Measurements from ENCODE around the gene KIF16B. TPM values are rescaled to one million over a fixed set of nuclear protein-coding genes. Genes with fewer than 3 reads are reported as not detected.

Gene KIF16B
- total RNA-seq, 1 donor from 2014 or later: 9.4 TPM

DNA sequence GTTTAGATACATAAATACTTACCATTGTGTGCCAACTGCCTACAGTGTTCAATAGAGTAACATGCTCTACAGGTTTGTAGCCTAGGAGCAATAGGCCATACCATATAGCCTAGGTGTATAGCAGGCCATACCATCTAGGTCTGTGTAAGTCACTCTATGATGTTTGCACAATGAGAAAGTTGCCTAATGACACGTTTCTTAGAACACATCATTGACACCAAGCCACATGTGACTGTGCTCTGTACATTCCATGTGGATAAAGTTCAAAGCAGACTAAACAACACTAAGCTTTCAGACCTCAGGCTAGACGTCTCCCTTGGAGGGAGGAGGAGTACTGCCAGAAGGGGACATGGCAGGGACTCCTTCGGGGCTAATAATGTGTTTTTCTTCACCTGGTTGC, 93.6 kb downstream of the KIF16B start:
- Mint-ChIP-seq H3K27me3 (ENCODE audit: low read depth) (no peaks in the 10 kb centered on the region), H3K36me3 (ENCODE audit: low read depth) (peaks cover 9% of the 10 kb centered on the region), H3K4me1 (peaks cover 30% of the 10 kb centered on the region), H3K27ac (ENCODE audit: unreplicated experiment) (no peak overlapping the region), H3K9me3 (no peaks in the 10 kb centered on the region), H3K4me3 (no peak overlapping the region)
- no peak for DNase-seq (ENCODE audit: low read depth, low spot score)
- TF ChIP-seq, protein P1, sequence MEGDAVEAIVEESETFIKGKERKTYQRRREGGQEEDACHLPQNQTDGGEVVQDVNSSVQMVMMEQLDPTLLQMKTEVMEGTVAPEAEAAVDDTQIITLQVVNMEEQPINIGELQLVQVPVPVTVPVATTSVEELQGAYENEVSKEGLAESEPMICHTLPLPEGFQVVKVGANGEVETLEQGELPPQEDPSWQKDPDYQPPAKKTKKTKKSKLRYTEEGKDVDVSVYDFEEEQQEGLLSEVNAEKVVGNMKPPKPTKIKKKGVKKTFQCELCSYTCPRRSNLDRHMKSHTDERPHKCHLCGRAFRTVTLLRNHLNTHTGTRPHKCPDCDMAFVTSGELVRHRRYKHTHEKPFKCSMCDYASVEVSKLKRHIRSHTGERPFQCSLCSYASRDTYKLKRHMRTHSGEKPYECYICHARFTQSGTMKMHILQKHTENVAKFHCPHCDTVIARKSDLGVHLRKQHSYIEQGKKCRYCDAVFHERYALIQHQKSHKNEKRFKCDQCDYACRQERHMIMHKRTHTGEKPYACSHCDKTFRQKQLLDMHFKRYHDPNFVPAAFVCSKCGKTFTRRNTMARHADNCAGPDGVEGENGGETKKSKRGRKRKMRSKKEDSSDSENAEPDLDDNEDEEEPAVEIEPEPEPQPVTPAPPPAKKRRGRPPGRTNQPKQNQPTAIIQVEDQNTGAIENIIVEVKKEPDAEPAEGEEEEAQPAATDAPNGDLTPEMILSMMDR (conservative IDR thresholded peaks at IDR 0.05): no peak

DNA sequence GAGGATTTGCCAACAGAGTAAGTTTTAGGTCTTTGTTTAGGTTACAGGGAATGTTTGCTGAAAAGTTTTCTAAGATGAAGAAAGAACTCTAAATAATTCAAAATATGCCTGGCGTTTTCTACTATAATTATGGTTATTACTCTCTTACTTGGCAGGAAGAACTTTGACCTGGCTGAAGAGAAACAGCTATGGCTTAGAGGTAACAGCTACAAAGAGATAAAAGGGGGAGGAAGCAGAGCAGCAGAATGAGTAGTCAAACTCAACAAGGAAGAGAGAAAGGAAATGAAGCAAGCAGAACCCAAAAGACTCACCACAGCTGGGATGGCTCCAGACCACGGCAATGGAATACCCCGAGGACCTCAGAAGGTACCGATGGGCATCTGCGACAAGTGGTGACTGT, 95.6 kb downstream of the KIF16B start:
- H3K36me3 Mint-ChIP-seq (ENCODE audit: low read depth): peaks cover 10% of the 10 kb centered on the region
- H3K4me1 Mint-ChIP-seq: peaks cover 22% of the 10 kb centered on the region
- TF ChIP-seq, protein P1 (conservative IDR thresholded peaks at IDR 0.05): no peak
- DNase-seq (ENCODE audit: low read depth, low spot score): no peak
- H3K4me3 Mint-ChIP-seq: no peak overlapping the region
- H3K27me3 Mint-ChIP-seq (ENCODE audit: low read depth): no peaks in the 10 kb centered on the region
- no peaks in the 10 kb centered on the region for H3K9me3 Mint-ChIP-seq
- peak overlapping the region; percentile 79 for H3K27ac Mint-ChIP-seq (ENCODE audit: unreplicated experiment)

DNA sequence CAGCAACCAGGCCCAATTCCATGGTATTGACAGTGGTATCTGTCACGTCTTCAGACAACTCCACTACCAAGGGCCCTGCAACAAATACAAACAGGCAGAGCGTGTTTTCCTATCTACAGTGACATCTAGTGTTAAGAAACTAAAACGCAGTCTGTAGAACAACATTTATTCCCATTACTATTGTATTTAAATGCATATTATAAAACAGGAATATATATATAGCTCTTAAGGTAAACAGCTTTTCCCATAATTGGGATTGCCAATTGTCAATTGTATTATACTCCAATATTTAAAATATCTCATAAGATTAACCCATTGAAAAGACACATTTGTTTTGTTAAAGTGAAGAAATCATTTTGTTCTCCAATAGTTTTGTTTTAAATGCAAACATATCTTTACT, 97.2 kb downstream of the KIF16B start:
- DNase-seq (ENCODE audit: low read depth, low spot score): no peak
- Mint-ChIP-seq H3K27me3 (ENCODE audit: low read depth) (no peaks in the 10 kb centered on the region), H3K4me1 (peaks cover 22% of the 10 kb centered on the region), H3K27ac (ENCODE audit: unreplicated experiment) (no peak overlapping the region), H3K4me3 (no peak overlapping the region), H3K36me3 (ENCODE audit: low read depth) (peaks cover 11% of the 10 kb centered on the region), H3K9me3 (no peaks in the 10 kb centered on the region)
- TF ChIP-seq, protein P1 (conservative IDR thresholded peaks at IDR 0.05): peak; percentile 84

DNA sequence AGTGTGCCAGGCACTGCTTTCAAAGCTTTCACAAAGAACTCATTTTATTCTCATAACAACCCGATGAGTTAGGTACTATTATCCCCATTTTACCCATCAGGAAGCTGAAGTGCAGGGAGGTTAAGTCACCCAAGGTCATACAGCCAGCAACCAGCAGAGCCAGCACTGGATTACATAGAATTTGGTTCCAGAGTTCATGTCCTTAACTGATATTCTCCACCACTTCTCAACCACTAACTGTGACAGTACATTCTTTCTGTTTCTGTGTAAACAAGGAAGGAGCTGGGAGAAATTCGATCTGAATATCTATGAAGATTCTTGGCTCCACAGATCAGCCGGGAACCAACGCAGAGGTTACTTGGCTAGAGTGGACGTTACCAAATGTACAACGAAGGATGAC, 98.0 kb downstream of the KIF16B start:
- H3K27me3 Mint-ChIP-seq (ENCODE audit: low read depth): no peaks in the 10 kb centered on the region
- TF ChIP-seq, protein P1 (conservative IDR thresholded peaks at IDR 0.05): no peak

DNA sequence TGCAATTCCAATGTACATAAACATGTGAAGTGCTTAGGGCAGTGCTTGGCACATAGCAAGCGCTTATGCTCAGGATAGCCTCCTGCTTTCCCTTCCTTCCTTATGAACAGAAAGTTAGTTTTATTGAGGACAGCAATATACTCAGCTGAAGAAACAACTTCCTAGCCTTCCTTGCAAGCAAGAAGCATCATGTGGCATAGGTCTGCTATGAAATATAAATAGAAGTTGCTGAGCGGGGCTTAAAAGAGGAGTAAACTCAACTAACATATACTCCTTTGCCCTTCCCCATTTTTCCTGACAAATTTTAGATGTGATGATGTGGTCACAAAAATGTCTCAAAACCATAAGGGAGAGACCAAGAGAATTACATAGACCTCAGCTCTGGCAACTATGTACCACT, 98.9 kb downstream of the KIF16B start:
- Mint-ChIP-seq H3K4me3 (no peak overlapping the region), H3K9me3 (no peaks in the 10 kb centered on the region), H3K4me1 (peaks cover 22% of the 10 kb centered on the region), H3K27me3 (ENCODE audit: low read depth) (no peaks in the 10 kb centered on the region), H3K27ac (ENCODE audit: unreplicated experiment) (peak overlapping the region; percentile 3), H3K36me3 (ENCODE audit: low read depth) (peaks cover 14% of the 10 kb centered on the region)
- DNase-seq (ENCODE audit: low read depth, low spot score): no peak
- TF ChIP-seq, protein P1 (conservative IDR thresholded peaks at IDR 0.05): no peak

More for the DNA sequence above, 98.0 kb downstream of the KIF16B start:
- Mint-ChIP-seq H3K27ac (ENCODE audit: unreplicated experiment) (no peak overlapping the region), H3K9me3 (no peaks in the 10 kb centered on the region), H3K36me3 (ENCODE audit: low read depth) (peaks cover 14% of the 10 kb centered on the region), H3K4me3 (no peak overlapping the region), H3K4me1 (peaks cover 22% of the 10 kb centered on the region)
- no peak for DNase-seq (ENCODE audit: low read depth, low spot score)
